HepG2 (cell line): Measurements from ENCODE around the gene NEAT1. TPM values are rescaled to one million over a fixed set of nuclear protein-coding genes. Genes with fewer than 3 reads are reported as not detected.

ENCODE experiments used
- AGO2 ChIP-seq: fragments of 200-400 bp; formaldehyde crosslinking; optimal IDR thresholded peaks from 2 replicates; pipeline ENCODE3; 2017; ENCODE audit warnings: mild to moderate bottlenecking, low read depth, low read length, moderate library complexity
- BRCA1 ChIP-seq: sonication (generic); formaldehyde crosslinking; IDR thresholded peaks from 2 replicates; pipeline ENCODE4 v1.4.0; 2020; ENCODE audit warnings: missing genetic modification reagents
- ETV6 ChIP-seq: sonication (generic); formaldehyde crosslinking; conservative IDR thresholded peaks from 2 replicates; pipeline ENCODE4 v1.4.0; 2020; ENCODE audit warnings: missing genetic modification reagents
- GABPA ChIP-seq, 2 experiments: IDR thresholded peaks; 2 replicates each; pipeline ENCODE4 v1.6.1; 2011 to 2016; ENCODE audit warnings: low read depth in 2 of 2, low read length in 1 of 2, missing biosample characterization in 1 of 2, missing genetic modification characterization in 1 of 2
- GTF3A ChIP-seq: sonication (generic); formaldehyde crosslinking; conservative IDR thresholded peaks from 2 replicates; pipeline ENCODE4 v1.4.0; 2020; ENCODE audit warnings: mild to moderate bottlenecking, missing genetic modification reagents
- KLF16 ChIP-seq, 2 experiments: sonication (generic) in 1 of 2; formaldehyde crosslinking in 1 of 2; IDR thresholded peaks; 2 replicates each; pipeline versions ENCODE4 v1.6.1 to v1.8.0; 2016 to 2023; ENCODE audit warnings: missing genetic modification reagents in 2 of 2, missing compliant biosample characterization in 1 of 2
- MAFF ChIP-seq: IDR thresholded peaks from 2 replicates; pipeline ENCODE4 v1.6.1; 2011; ENCODE audit warnings: low read depth, low read length, improper control_type of control experiment
- MYNN ChIP-seq: sonication (generic); formaldehyde crosslinking; IDR thresholded peaks from 2 replicates; pipeline ENCODE4 v1.4.0; 2020; ENCODE audit warnings: mild to moderate bottlenecking, low read depth, missing genetic modification reagents
- PPARG ChIP-seq: conservative IDR thresholded peaks from 2 replicates; pipeline ENCODE4 v1.6.1; 2016; ENCODE audit warnings: missing biosample characterization, missing genetic modification reagents
- PRDM15 ChIP-seq: sonication (generic); formaldehyde crosslinking; IDR thresholded peaks from 2 replicates; pipeline ENCODE4 v1.4.0; 2020; ENCODE audit warnings: missing genetic modification reagents
- SIN3B ChIP-seq: fragments of 150-350 bp; IDR thresholded peaks from 2 replicates; pipeline ENCODE4 v1.6.1; 2014; ENCODE audit warnings: low read length
- TCF7L2 ChIP-seq: IDR thresholded peaks from 2 replicates; pipeline ENCODE4 v1.6.1; 2011; ENCODE audit warnings: mild to moderate bottlenecking, low read depth, low read length, moderate library complexity
- ZIK1 ChIP-seq: sonication (generic); formaldehyde crosslinking; IDR thresholded peaks from 2 replicates; pipeline ENCODE4 v1.5.0; 2020; ENCODE audit warnings: mild to moderate bottlenecking, low read depth, missing genetic modification reagents, borderline replicate concordance
- ZMAT3 ChIP-seq: sonication (generic); formaldehyde crosslinking; conservative IDR thresholded peaks from 2 replicates; pipeline ENCODE4 v1.7.0; 2021; ENCODE audit warnings: missing genetic modification reagents
- ZNF256 ChIP-seq: sonication (generic); formaldehyde crosslinking; conservative IDR thresholded peaks from 2 replicates; pipeline ENCODE4 v1.4.0; 2020; ENCODE audit warnings: missing genetic modification reagents
- ZNF264 ChIP-seq: sonication (generic); formaldehyde crosslinking; IDR thresholded peaks from 2 replicates; pipeline ENCODE4 v1.4.0; 2020; ENCODE audit warnings: missing genetic modification reagents
- ZNF350 ChIP-seq: sonication (generic); formaldehyde crosslinking; IDR thresholded peaks from 2 replicates; pipeline ENCODE4 v1.4.0; 2020; ENCODE audit warnings: mild to moderate bottlenecking, low read depth, missing genetic modification reagents, borderline replicate concordance
- ZNF354B ChIP-seq: sonication (generic); formaldehyde crosslinking; IDR thresholded peaks from 2 replicates; pipeline ENCODE4 v1.8.0; 2022; ENCODE audit warnings: mild to moderate bottlenecking, missing genetic modification reagents
- ZNF616 ChIP-seq: sonication (generic); formaldehyde crosslinking; IDR thresholded peaks from 2 replicates; pipeline ENCODE4 v1.5.0; 2020; ENCODE audit warnings: low read depth, mild to moderate bottlenecking, missing genetic modification reagents
- polyA plus RNA-seq, 8 experiments: library from polyadenylated mRNA; depleted of rRNA in 3 of 8; stranded (reverse) in 7 of 8; unstranded in 1 of 8; fragments of >200 nt; fragmentation: Illumina TruSeq in 4 of 8; extraction: Trizol in 4 of 8; gene quantifications; 2 replicates each; pipeline versions ENCODE4 v1.2.1 to v1.2.3, GENCODE V29; 2011 to 2016; ENCODE audit warnings: low read depth in 4 of 8, missing spikeins in 1 of 8, mixed read lengths in 1 of 8; ENCODE audit not compliant: insufficient read depth in 1 of 8
- total RNA-seq, 5 experiments: library from RNA; depleted of rRNA; stranded (reverse); fragments of >200 nt; fragmentation: Illumina TruSeq; extraction: Trizol; gene quantifications; 2 replicates each; pipeline ENCODE4 v1.2.3, GENCODE V29; 2016; ENCODE audit warnings: low read depth in 1 of 5
- TF ChIP-seq, protein P1 (sequence below): sonication (generic); formaldehyde crosslinking; IDR thresholded peaks from 2 replicates; pipeline ENCODE4 v1.5.1; 2020; ENCODE audit warnings: mild to moderate bottlenecking, missing genetic modification reagents, borderline replicate concordance

NEAT1 gene
- total and polyA plus RNA-seq, 2 of the 13 experiments (the other 11 are each of a cell fraction or from before 2014, with no cell fraction given): 20.5 to 41.2 TPM

DNA sequence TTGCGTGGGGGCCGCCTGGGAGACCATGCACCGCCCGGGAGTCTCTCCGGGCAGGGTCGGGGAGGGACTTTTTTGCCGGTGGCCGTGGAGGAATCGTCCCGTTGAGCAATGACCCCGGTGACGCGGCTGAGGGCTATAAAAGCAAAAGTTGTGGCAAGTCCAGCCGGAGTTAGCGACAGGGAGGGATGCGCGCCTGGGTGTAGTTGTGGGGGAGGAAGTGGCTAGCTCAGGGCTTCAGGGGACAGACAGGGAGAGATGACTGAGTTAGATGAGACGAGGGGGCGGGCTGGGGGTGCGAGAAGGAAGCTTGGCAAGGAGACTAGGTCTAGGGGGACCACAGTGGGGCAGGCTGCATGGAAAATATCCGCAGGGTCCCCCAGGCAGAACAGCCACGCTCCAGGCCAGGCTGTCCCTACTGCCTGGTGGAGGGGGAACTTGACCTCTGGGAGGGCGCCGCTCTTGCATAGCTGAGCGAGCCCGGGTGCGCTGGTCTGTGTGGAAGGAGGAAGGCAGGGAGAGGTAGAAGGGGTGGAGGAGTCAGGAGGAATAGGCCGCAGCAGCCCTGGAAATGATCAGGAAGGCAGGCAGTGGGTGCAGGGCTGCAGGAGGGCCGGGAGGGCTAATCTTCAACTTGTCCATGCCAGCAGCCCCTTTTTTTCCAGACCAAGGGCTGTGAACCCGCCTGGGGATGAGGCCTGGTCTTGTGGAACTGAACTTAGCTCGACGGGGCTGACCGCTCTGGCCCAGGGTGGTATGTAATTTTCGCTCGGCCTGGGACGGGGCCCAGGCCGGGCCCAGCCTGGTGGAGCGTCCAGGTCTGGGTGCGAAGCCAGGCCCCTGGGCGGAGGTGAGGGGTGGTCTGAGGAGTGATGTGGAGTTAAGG is at the start of gene NEAT1 (continued):
- TF ChIP-seq, protein P1, sequence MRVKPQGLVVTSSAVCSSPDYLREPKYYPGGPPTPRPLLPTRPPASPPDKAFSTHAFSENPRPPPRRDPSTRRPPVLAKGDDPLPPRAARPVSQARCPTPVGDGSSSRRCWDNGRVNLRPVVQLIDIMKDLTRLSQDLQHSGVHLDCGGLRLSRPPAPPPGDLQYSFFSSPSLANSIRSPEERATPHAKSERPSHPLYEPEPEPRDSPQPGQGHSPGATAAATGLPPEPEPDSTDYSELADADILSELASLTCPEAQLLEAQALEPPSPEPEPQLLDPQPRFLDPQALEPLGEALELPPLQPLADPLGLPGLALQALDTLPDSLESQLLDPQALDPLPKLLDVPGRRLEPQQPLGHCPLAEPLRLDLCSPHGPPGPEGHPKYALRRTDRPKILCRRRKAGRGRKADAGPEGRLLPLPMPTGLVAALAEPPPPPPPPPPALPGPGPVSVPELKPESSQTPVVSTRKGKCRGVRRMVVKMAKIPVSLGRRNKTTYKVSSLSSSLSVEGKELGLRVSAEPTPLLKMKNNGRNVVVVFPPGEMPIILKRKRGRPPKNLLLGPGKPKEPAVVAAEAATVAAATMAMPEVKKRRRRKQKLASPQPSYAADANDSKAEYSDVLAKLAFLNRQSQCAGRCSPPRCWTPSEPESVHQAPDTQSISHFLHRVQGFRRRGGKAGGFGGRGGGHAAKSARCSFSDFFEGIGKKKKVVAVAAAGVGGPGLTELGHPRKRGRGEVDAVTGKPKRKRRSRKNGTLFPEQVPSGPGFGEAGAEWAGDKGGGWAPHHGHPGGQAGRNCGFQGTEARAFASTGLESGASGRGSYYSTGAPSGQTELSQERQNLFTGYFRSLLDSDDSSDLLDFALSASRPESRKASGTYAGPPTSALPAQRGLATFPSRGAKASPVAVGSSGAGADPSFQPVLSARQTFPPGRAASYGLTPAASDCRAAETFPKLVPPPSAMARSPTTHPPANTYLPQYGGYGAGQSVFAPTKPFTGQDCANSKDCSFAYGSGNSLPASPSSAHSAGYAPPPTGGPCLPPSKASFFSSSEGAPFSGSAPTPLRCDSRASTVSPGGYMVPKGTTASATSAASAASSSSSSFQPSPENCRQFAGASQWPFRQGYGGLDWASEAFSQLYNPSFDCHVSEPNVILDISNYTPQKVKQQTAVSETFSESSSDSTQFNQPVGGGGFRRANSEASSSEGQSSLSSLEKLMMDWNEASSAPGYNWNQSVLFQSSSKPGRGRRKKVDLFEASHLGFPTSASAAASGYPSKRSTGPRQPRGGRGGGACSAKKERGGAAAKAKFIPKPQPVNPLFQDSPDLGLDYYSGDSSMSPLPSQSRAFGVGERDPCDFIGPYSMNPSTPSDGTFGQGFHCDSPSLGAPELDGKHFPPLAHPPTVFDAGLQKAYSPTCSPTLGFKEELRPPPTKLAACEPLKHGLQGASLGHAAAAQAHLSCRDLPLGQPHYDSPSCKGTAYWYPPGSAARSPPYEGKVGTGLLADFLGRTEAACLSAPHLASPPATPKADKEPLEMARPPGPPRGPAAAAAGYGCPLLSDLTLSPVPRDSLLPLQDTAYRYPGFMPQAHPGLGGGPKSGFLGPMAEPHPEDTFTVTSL (CRISPR knock-in tag): peak; percentile 20; the same call in 1 of the 2 replicates
- TF ChIP-seq PPARG (no peak), ZNF256 (CRISPR knock-in tag) (peak; percentile 92), TCF7L2 (no peak), KLF16 (CRISPR knock-in tag; IDR thresholded peaks at IDR 0.05) (peak in 1 of 2 experiments; percentile 92; a peak in 2 of 4 replicates), ZNF616 (CRISPR knock-in tag) (0 out of 2 replicates have a peak, but pooled peaks have one; percentile 61), BRCA1 (CRISPR knock-in tag) (peak; percentile 98), PRDM15 (peak; percentile 53), MYNN (CRISPR knock-in tag) (0 out of 2 replicates have a peak, but pooled peaks have one; percentile 68), ZMAT3 (CRISPR knock-in tag) (peak; percentile 92; the same call in 1 of the 2 replicates), ZNF354B (no peak), ZIK1 (CRISPR knock-in tag) (0 out of 2 replicates have a peak, but pooled peaks have one; percentile 33), SIN3B (peak; percentile 66; the same call in 1 of the 2 replicates), AGO2 (peak; percentile 100), ZNF264 (CRISPR knock-in tag) (peak; percentile 90), GABPA (IDR thresholded peaks at IDR 0.05; ENCODE audit: low read depth, low read length) (no peak), GABPA (CRISPR knock-in tag; IDR thresholded peaks at IDR 0.05; ENCODE audit: low read depth) (no peak), MAFF (peak; percentile 50; the same call in 1 of the 2 replicates), ZNF350 (peak; percentile 56; the same call in 1 of the 2 replicates), ETV6 (peak; percentile 96), GTF3A (CRISPR knock-in tag) (0 out of 2 replicates have a peak, but pooled peaks have one; percentile 19)
